ENCODE measurements around the gene PEX11G.

GRCh38 chr19:7482584-7483439 lies 6.0 kb downstream of the PEX11G start:
- TF ChIP-seq, protein P1, sequence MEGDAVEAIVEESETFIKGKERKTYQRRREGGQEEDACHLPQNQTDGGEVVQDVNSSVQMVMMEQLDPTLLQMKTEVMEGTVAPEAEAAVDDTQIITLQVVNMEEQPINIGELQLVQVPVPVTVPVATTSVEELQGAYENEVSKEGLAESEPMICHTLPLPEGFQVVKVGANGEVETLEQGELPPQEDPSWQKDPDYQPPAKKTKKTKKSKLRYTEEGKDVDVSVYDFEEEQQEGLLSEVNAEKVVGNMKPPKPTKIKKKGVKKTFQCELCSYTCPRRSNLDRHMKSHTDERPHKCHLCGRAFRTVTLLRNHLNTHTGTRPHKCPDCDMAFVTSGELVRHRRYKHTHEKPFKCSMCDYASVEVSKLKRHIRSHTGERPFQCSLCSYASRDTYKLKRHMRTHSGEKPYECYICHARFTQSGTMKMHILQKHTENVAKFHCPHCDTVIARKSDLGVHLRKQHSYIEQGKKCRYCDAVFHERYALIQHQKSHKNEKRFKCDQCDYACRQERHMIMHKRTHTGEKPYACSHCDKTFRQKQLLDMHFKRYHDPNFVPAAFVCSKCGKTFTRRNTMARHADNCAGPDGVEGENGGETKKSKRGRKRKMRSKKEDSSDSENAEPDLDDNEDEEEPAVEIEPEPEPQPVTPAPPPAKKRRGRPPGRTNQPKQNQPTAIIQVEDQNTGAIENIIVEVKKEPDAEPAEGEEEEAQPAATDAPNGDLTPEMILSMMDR (IDR thresholded peaks at IDR 0.05): no peak
- TF ChIP-seq POLR2AphosphoS5 (IDR thresholded peaks at IDR 0.05): no peak
- TF ChIP-seq EP300 (IDR thresholded peaks at IDR 0.05): no peak
- TF ChIP-seq POLR2A (IDR thresholded peaks at IDR 0.05): no peak
